HG02678 (cell line): ENCODE results near the gene NECAP2.

Source experiments
- ATAC-seq: cut with Tn5 transposase; IDR thresholded peaks from one replicate; pipeline ENCODE4 v1.9.1; 2021; ENCODE audit warnings: mild to moderate bottlenecking, moderate library complexity; ENCODE audit not compliant: unreplicated experiment

Gene NECAP2

GRCh38 chr1:16440470-16441281, at the start of gene NECAP2:
NECAP2 (plus strand) TSS chr1:16440724; CDS start chr1:16440762, 38 bp downstream.
- ATAC-seq: peak; percentile 87

GRCh38 chr1:16391411-16391810, 49.1 kb upstream of the NECAP2 start:
- ATAC-seq: no peak

GRCh38 chr1:16392740-16393569, 47.6 kb upstream of the NECAP2 start:
- no peak for ATAC-seq

GRCh38 chr1:16393570-16394521, 46.7 kb upstream of the NECAP2 start:
- no peak for ATAC-seq

GRCh38 chr1:16394977-16395376, 45.5 kb upstream of the NECAP2 start:
- ATAC-seq: no peak

GRCh38 chr1:16396591-16396990, 43.9 kb upstream of the NECAP2 start:
- no peak for ATAC-seq

- ATAC-seq: no peak
These were observed 43.4 kb upstream of the NECAP2 start for GRCh38 chr1:16397120-16397519.

- no peak for ATAC-seq
These were observed 42.1 kb upstream of the NECAP2 start for GRCh38 chr1:16398371-16398953.

GRCh38 chr1:16402742-16403141, 37.8 kb upstream of the NECAP2 start:
- ATAC-seq: no peak

GRCh38 chr1:16405441-16405840, 35.1 kb upstream of the NECAP2 start:
- no peak for ATAC-seq

GRCh38 chr1:16406868-16407267, 33.7 kb upstream of the NECAP2 start:
- no peak for ATAC-seq

GRCh38 chr1:16409536-16410152, 30.9 kb upstream of the NECAP2 start:
- ATAC-seq: no peak

GRCh38 chr1:16410803-16411202, 29.7 kb upstream of the NECAP2 start:
- no peak for ATAC-seq

- no peak for ATAC-seq
These were observed 27.3 kb upstream of the NECAP2 start for GRCh38 chr1:16413191-16413590.

GRCh38 chr1:16418823-16419425, 21.6 kb upstream of the NECAP2 start:
- ATAC-seq: no peak

- ATAC-seq: peak; percentile 84
These were observed 20.0 kb upstream of the NECAP2 start for GRCh38 chr1:16420424-16421118.

GRCh38 chr1:16421201-16421600, 19.3 kb upstream of the NECAP2 start:
- ATAC-seq: no peak

GRCh38 chr1:16422041-16422440, 18.5 kb upstream of the NECAP2 start:
- ATAC-seq: no peak
